NB4 (cell line): Measurements from ENCODE around the gene RCVRN.

Experiments
- MAX ChIP-seq: IDR thresholded peaks from 2 replicates; pipeline ENCODE4 v1.6.1; 2011; ENCODE audit warnings: low read depth, low read length
- TF ChIP-seq, protein P1 (sequence below): IDR thresholded peaks from one replicate; pipeline ENCODE4 v1.5.1; 2012; ENCODE audit warnings: low read depth, low read length

- no peak for TF ChIP-seq MAX
- TF ChIP-seq, protein P1, sequence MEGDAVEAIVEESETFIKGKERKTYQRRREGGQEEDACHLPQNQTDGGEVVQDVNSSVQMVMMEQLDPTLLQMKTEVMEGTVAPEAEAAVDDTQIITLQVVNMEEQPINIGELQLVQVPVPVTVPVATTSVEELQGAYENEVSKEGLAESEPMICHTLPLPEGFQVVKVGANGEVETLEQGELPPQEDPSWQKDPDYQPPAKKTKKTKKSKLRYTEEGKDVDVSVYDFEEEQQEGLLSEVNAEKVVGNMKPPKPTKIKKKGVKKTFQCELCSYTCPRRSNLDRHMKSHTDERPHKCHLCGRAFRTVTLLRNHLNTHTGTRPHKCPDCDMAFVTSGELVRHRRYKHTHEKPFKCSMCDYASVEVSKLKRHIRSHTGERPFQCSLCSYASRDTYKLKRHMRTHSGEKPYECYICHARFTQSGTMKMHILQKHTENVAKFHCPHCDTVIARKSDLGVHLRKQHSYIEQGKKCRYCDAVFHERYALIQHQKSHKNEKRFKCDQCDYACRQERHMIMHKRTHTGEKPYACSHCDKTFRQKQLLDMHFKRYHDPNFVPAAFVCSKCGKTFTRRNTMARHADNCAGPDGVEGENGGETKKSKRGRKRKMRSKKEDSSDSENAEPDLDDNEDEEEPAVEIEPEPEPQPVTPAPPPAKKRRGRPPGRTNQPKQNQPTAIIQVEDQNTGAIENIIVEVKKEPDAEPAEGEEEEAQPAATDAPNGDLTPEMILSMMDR, result no peak
Measured at GRCh38 chr17:9908649-9909042, 3.6 kb upstream of the RCVRN start.
